Limb (tissue), 2 donors: Measurements from ENCODE around the gene POU5F1.

ENCODE experiments used
- DNase-seq, 2 donors: peaks; one replicate each; pipeline ENCODE4 v3.0.0-alpha.2; 2016; ENCODE audit errors: extremely low spot score in 2 of 2

POU5F1 gene

DNA sequence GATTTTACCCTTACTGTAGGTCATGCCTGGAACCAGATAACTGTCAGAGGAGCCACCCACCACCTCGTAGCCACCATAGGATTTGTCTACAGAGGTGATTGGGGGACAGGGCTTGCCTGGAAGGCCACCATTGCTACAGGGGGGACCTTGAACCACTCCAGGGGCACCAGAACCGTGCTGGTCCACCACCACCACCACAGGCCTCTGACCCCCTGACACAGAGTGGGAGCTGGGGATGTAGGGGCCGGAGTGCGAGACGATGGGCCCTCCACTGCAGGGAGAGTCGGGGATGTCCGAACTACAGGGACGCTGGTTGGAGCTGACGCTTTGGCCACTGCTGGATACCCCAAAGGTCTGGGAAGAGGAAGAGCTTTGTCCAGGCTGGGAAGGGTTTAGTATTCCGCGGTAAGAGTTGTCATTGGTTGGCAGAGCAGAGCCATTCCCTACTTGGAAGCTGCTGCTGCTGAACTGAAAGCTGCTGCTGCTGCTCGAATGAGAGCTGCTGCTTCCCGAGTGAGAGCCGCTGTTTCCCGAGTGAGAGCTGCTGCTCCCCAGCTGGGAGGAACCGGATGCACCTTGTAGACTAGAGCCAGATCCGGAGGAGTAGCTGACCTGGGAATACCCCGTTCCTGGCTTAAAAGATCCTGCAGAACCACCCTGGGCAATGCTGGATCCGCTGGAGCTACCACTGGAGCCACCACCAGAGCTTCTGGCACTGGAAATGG is 53.7 kb downstream of the POU5F1 start:
- no peak for DNase-seq

DNA sequence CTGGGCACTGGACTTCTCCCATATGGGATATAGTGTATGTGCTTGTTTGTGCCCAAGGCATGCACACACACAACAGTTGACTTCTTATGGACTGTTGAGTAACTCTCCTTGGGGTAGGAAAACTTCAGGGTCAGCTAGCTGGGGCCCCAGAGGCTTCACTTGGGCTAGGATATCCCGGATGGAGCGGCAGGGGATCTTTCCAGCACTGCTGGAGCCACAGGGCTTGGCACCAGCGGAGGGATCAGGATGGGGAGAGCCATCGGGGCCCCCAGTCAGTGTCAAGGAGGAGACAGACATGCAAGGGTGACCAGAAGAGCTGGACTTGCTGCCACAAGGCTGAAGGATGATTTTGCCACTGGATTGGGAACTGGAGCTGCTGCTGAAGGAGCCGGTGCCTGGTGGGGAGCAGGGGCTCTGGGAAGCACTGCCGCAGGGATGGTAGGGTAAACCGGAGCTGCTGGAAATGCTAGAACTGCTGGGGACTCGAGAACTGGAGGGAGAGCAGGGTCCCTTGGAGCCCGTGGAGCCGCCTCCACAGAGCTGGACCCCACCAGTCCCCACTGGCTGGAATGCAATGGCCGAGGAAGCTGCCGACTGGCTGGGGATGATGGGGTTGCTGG is 54.4 kb downstream of the POU5F1 start:
- no peak for DNase-seq

DNA sequence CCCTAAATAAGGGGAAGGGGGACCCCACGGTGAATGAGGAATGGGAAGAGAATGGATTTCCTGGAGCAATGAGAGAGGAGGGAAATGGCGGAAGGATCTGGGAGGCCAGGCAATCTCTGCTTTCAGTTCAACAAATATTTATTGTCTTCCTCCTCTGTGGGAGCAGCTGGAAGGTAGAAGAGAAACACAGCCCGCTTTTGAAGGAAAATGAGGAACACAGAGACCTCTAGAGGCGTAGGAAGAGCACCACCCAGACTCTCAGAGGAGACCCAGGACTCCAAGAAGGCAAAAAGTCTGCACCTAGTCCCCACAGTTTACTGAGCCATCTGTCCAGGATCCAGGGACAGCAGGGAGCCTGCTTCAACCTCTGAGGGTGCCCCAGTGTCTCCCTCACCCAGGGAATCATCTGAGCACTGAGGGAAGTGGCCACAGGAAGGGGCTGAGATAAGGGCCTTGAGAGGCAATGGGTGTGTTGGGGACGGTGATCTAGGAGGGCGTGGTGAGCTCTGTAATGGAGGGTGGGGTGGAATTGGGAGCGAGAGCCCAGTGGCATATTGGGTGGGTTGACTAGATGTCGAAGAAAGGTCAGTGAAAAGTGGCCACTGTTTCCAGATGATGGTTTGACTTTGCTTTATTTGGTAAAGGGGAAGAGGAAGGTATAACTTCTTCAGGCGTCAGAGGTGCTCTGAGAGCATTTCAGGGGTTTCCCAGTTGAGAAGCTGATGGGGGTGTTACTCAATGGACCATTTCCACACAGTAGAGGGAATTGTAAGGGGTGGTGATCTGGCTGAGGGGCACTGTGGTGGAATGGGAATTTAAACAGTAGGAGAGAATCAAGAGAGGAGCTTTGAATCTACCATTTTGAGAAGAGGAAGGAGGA is 55.3 kb downstream of the POU5F1 start:
- DNase-seq: no peak

DNA sequence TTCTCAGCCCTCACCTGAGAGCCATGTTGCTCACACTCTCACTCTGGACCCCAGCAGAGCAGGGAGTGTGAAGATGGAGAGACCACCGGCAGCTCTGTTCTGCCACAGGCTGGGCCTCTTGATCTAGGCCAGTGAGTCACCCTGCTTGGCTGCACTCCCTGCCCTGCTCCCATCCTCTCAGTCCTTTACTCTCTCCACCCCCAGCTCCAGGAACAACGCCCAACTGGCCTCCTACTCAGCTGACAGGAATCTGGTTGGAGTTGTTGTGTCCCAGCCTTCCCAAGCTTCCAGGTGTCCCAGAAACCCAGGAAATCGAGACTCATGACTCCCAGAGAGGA is 56.0 kb downstream of the POU5F1 start, which contains the start of gene PSORS1C1:
PSORS1C1 (plus strand) TSS at position 260 of the 338 bp plus-strand sequence. CDS start 14,833 bp downstream, outside the sequence.
- no peak for DNase-seq
